Upper lobe of left lung (tissue), 4 donors: Measurements from ENCODE around the gene DNAJB6.

Experiments
- EP300 ChIP-seq, 4 donors: sonication (generic); formaldehyde crosslinking; IDR thresholded peaks; one replicate each; pipeline ENCODE4 v1.5.1; 2017; ENCODE audit warnings: antibody characterized with exemption in 4 of 4, control low read depth in 2 of 4
- TF ChIP-seq, protein P1 (sequence below), 6 experiments: fragments of 450-650 bp in 4 of 6; fragments of 200-600 bp in 2 of 6; sonication (generic) in 2 of 6; IDR thresholded peaks; one replicate each; pipeline ENCODE4 v1.5.1; 2016 to 2019; ENCODE audit warnings: antibody characterized with exemption in 6 of 6

DNA sequence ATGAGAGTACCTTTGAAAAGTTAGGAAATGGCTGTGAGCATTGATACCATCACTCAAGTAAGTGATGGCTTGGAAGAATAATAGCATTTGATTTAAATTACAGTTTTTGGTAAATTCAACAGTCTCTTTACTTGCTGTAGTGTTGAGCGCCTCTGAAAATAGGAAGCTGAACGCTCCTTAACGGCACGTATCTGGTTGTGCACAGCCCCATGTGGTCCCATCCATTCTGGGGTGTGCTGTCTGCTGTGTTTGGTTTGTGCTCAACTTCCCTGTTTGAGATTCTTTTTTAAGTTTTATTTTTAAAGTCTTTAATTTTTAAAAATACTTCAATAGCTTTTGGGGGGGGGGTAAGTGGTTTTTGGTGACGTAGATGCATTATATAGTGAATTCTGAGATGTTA, 51.5 kb downstream of the DNAJB6 start:
- TF ChIP-seq, protein P1, sequence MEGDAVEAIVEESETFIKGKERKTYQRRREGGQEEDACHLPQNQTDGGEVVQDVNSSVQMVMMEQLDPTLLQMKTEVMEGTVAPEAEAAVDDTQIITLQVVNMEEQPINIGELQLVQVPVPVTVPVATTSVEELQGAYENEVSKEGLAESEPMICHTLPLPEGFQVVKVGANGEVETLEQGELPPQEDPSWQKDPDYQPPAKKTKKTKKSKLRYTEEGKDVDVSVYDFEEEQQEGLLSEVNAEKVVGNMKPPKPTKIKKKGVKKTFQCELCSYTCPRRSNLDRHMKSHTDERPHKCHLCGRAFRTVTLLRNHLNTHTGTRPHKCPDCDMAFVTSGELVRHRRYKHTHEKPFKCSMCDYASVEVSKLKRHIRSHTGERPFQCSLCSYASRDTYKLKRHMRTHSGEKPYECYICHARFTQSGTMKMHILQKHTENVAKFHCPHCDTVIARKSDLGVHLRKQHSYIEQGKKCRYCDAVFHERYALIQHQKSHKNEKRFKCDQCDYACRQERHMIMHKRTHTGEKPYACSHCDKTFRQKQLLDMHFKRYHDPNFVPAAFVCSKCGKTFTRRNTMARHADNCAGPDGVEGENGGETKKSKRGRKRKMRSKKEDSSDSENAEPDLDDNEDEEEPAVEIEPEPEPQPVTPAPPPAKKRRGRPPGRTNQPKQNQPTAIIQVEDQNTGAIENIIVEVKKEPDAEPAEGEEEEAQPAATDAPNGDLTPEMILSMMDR (IDR thresholded peaks at IDR 0.05): no peak
- no peak for TF ChIP-seq EP300 (IDR thresholded peaks at IDR 0.05)
